HG02943 (cell line): ENCODE results near the gene BAIAP2L1.

Experiments
- ATAC-seq: cut with Tn5 transposase; IDR thresholded peaks from one replicate; pipeline ENCODE4 v1.9.1; 2021; ENCODE audit warnings: mild to moderate bottlenecking, low read depth, moderate library complexity; ENCODE audit not compliant: unreplicated experiment

Gene BAIAP2L1

GRCh38 chr7:98297626-98298286 lies 103.1 kb downstream of the BAIAP2L1 start:
- no peak for ATAC-seq

- no peak for ATAC-seq
These were observed 104.1 kb downstream of the BAIAP2L1 start for GRCh38 chr7:98296833-98297232.

GRCh38 chr7:98295467-98296192 lies 105.3 kb downstream of the BAIAP2L1 start:
- ATAC-seq = no peak

GRCh38 chr7:98294798-98295382 lies 106.0 kb downstream of the BAIAP2L1 start:
- no peak for ATAC-seq

GRCh38 chr7:98294326-98294725 lies 106.6 kb downstream of the BAIAP2L1 start:
- ATAC-seq = no peak

- ATAC-seq = no peak
These were observed 107.1 kb downstream of the BAIAP2L1 start for GRCh38 chr7:98293746-98294145.

- no peak for ATAC-seq
These were observed 107.6 kb downstream of the BAIAP2L1 start for GRCh38 chr7:98293265-98293664.

- ATAC-seq = no peak
These were observed 109.2 kb downstream of the BAIAP2L1 start for GRCh38 chr7:98291717-98292116.

GRCh38 chr7:98289333-98289875 lies 111.5 kb downstream of the BAIAP2L1 start:
- ATAC-seq = no peak

- no peak for ATAC-seq
These were observed 112.6 kb downstream of the BAIAP2L1 start for GRCh38 chr7:98288064-98288823.

GRCh38 chr7:98287486-98287959 lies 113.4 kb downstream of the BAIAP2L1 start:
- ATAC-seq = no peak

- no peak for ATAC-seq
These were observed 114.0 kb downstream of the BAIAP2L1 start for GRCh38 chr7:98286701-98287485.

GRCh38 chr7:98286093-98286539 lies 114.8 kb downstream of the BAIAP2L1 start:
- no peak for ATAC-seq

- ATAC-seq = no peak
These were observed 115.5 kb downstream of the BAIAP2L1 start for GRCh38 chr7:98285157-98286092.

GRCh38 chr7:98284335-98285036 lies 116.4 kb downstream of the BAIAP2L1 start:
- ATAC-seq = no peak

GRCh38 chr7:98283887-98284222 lies 117.0 kb downstream of the BAIAP2L1 start:
- ATAC-seq = no peak

GRCh38 chr7:98283127-98283886 lies 117.6 kb downstream of the BAIAP2L1 start:
- ATAC-seq = no peak
